NCI-H748 treated with DMSO at 0.1 percent for 48 hours (cell line): Measurements from ENCODE around the gene SEMA4G.

Experiments used
- DNase-seq: peaks from one replicate; lab custom pipeline; 2025; lab: John Stamatoyannopoulos, UW

SEMA4G gene

DNA sequence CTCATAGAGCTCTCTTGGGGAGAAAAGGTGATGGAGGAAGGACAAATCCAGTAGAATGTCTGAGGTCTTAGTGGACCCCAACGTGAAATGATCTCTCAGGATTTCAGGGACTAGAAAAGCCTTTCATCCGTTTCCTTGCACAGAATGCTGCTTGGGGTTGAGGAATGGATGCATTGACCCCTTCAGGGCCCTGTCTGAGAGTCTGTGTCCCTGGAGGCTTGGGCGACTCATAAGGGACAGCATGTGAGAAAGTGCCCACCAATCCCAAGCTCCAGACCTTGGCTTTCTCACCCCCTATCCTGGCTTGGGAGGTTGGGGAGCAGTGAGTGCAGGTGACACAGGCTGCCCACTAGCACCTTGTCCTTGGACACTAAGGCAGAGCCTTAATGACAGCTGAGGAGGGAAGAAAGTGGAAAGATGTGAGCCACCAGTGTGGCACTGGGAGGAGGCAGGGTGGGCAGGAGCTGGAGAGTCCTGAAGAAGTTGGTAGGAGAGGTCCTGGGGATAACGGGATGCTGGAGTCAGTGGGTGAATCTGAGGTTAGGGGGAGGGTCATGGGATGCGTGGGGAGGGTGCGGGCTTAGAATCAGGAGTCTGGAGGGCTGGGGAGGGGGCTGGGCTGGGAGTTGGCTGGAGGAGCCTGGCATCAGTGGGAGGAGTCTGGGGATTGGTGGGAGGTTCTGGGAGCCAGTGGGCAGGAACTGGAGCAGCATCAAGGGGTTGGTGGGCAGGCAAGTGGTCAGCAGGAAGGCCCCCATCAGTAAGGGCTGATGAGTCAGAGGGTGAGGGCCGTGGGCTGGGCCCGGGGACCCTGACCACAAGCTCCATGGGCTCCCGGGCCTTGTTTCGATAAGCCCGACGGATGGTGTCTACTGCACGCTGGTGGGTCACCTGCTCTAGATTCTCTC is 38.9 kb downstream of the SEMA4G start:
- DNase-seq, result no peak

DNA sequence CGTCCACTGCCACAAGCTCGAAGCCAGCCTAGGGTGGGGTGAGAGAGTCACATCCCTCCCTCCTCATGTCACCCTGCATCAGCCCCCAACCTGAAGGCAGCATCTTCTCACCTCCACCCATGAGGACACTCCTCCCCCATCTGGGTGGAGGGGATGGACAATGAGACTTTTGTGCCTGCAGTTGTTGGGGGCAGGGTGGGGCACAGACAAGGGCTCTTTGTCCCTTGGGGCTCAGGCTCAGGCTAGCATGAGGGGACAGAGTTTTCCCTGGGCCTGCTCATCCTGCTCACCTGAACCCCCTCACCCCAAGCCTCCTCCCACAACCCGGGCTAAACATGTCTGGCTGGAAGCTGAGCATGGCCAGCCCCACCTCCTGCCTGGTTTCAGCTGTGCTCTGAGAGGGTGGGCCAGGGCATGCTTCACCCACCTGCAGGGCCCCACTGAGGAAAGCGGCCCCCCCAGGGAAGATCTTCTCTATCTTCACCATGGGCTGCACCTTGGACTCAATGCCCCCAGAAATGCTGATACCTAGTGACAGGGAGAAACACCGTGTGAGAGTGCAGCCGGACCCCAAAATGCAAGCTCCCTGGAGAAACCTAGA is 39.6 kb downstream of the SEMA4G start:
- DNase-seq, result no peak

DNA sequence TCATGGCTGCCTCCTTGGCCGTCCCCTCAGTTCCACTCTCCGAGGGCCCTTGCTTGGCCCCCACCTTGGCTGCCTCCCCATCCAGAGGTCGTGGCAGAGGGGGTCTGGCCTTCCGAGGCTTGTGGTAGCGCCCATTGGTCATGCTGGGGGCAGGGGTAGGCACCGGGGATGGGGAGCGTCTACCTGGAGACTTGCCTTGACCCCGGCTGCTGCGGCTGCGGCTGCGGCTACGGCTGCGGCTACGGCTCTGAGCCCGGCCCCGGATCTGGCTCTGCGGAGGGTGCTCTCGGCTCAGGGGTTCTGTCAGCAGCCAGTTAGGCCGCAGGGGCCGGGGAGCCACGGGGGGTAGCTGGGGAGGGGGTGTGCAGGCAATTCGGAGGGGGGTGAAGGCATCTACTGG is 41.0 kb downstream of the SEMA4G start:
- DNase-seq, result no peak

DNA sequence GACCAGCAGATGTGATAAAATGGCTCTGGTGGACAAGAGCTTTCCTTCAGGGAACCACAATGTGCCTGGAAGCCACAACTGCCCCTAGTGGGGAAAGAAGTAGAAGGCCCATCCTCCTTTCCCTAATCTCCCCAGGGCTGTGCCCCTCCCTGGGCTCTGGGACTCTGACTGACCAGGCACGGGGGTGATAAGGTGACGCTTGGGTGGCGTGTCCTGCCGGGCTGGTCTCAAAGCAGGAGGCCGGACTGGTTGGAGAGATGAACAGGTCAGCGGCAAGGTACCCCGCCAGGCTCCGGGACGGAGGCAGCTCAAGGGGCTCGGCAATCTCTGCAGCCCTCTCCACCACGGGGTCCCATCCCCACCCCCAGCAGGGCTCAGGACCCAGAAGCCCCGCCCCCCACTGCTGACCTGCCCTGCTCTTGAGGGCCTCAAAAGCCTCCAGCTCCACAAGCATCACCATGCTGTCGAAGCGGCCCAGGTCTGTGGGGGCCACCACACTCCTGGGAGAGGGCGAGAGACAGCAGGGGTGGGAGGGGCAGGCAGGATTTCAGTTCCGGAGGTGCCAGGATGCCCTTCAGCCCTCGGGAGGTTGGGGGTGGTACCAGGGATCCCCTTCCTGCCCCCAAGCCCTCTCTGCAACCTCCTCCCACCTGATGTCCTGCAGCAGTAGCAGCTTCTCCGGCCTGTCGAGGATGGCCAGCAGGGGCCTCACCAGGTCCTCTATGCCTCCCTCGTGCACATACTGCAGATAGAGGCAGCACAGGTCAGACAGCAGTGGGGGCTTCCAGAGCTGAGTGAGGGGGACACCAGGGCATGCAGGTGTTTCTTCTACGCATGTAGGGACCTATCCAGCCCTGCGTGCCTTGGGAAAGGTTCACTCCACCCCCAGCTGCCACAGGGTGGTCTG is 42.5 kb downstream of the SEMA4G start:
- DNase-seq, result no peak

DNA sequence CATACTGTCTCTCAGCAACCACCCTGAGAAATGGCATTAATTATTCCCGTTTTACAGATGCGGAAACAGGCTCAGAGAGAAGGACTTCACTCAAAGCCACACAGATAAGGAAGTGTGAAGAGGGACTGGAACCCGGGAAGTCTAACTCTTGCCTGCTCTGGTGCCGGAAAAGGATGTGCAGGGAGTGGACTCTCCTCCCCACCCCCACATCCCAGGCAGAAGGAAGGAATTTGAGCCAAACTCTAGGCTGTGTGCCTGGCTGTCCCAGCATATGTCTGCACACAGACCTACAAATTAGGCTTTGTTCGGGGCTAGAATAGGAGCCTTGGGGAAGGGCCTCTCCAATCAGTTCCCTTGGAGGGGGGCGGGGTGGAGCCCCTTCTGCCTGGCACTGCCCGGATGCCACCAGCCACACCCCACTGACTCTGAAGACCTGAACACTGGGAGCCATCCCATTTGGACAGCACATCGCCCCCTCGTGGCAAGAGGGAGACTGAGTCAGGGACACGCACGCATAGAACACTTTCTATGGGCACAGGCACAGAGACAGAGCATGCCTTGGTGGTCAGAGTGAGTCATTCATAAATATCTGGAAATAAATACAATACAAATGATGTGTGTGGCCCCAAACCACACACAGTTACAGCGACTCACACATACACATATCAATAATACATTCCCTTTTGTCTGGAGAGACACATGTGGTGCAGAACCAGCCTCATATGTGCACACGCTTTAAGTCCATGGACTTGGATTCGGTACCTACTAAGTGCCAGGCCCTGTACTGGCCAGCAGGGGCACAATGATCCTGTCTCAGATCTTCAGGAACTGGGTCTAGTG is 43.4 kb downstream of the SEMA4G start:
- DNase-seq, result peak; percentile 71

DNA sequence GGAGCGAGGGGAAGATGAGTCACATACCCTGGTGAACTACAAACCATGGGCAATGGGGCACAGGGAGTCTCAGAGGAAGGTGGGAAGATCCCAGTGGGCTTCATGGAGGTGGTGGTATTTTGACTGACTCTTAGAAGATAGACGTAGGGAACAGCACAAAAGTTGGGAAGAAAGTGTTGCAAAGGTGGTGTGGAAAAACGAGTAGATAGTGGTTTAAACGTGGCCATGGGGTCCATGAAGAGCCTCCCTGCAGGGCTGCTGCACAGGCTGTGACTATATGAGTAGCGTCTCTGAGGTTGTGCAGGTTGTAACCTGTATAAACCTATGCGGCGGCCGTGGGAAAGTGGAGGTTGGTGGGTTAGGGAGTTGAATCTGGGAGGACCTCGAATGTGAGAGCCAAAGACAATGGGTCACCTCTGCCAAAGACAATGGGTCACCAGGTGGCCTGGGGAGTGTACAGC is 44.1 kb downstream of the SEMA4G start:
- DNase-seq, result no peak

DNA sequence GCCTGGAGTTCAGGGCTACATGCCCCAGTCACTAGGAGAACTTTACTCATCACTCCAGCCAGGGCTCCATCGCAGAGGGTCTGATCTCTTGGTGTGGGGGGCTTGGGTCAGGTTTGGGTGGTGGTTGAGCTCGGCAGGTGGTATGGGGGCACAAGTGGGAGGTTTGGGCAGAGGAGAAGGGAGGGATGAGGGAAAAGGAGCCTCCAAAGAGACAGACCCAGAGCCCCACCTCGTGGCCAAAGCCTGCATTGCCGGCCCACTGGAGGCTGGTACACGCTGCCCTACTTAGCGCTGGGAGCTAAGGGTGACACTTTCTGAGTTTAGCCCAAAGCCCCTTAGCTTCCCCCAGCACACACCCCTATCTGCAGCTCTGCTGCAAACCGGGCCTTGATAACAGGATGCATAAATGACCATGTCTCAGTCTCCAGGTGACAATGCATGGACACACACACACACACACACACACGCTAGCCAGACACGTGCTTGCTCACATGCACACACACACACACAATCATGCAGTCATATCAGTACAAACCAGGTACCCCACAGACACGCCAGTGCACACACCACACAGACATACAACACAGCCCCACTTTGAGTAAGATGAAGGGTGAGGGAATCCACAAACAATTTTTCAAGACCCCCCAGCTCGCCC is 45.1 kb downstream of the SEMA4G start:
- DNase-seq, result peak; percentile 9

DNA sequence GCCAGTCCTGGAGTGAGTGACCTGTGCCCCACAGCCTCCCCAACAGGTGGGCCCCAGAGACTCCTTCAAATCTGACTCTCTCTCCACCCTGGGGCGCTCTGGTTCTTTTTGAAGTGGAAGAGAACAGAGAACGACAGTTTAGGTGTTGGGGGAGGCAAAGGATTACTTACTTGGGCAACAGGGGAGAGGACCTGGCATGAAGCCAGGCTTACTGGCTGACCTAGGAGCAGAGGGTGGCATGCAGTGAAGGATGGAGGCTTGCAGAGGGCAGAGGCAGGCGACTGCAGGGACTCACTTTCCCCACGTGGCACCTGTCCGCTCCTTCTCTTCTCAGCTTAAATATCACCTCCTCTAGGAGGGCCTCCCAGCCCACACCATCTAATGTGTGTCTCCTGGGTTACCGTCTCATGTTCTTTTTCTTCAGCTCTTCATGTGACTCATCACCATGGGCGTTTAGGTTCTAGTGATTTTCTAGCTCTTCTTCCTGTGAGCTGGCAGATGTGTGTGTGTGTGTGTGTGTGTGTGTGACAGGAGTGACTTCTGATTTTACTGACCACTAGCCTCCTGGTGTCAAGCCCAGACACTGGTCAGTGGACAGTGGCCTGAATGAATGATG is 45.8 kb downstream of the SEMA4G start:
- no peak for DNase-seq

DNA sequence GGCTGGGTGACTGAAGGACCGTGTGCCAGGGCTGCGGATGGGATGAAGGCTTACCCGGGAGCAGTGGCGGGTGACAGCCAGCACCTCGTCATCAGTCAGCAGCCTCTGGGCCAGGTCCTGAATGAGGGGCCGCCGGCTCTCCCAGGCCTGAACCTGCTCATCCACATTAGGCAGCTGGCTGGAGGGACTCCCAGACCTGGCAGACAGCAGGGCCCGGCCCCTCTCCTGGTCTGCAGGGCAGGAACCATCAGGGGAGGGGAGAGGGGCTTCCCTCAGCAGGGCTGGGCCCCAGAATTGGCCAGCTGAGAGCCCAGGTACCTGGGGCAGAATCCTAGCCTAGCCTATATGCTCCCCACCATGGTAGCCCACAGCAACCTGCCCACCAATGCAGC is 46.3 kb downstream of the SEMA4G start:
- no peak for DNase-seq

DNA sequence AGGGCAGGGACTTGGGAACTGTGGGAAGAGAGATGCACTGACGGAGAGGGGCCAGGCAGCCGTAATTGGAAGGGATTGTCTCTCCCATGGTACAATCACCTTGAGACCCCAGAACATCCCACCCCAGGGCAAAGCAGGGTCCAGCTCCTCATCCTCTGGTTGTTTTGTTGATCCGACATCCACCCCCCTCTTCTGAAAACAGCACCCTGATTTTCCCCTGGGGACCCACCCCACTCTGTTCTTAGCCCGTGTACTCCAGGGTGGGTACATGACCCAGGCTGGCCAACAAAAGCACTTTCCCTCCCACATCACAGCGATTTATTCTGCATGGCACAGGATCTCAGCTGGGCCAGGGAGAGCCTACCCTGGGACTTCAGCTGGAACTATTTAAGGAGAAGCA is 47.5 kb downstream of the SEMA4G start:
- no peak for DNase-seq

DNA sequence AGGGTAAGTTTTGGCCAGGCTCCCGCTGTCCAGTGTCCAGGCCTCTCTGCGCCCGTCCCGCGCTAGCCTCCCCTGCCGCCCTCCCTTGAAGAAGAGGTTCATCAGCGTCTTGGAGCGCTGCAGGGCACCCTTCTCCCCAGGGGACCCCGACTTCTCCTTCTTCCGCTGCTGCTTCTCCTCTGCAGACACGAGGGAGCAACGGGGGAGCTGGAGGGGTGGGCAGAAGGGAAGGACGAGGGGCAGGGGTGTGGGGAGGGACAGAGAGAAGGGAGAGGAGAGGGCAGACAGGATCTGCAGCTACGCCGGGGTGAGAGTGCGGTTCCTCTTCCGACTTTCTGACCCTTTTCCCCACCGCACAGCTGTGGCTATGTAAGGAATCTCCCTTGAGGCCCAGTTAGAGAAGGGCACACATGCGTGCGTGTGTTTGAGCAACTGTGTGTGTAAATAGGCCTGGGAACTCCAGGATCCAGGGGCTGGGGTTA is 48.9 kb downstream of the SEMA4G start:
- no peak for DNase-seq

DNA sequence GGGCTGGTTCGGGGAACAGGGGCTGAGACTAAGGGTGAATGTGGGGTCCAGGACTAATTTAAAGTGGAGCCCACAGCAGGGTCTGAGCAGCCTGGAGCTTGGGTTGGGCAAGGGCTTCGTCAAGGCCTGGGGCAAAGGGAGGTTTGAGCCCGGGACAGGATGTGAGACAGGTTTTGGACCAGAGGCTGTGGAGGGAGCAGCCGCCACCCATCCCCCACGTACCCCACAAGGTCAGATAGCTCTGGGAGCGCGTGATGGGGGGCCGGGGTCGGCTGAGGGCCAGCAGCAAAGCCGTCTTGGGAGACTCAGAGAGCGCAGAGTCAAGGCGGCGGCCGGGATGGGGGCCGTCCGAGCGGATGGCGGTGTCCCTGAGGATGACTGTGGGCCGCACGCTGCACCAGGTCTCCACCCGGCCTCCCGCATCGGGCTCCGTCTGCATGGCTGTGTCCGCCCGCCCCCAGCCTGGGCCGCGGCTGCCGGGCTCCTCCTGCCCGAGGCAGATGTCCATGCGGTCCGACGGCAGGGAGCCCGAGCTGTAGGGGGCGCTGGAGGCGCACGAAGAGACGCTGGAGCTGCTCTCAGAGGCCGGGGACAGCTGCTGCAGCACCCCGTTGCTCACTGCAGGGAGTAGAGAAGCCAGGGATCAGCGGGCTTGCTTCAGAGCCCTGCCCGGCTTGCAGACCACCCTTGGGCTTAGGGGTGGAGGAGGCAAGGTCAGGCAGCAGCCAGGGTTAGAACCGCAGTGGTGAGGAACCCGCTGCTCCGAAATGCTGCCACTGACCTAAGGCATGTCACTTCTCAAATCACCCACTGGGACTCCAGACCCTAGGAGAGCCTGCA is 49.5 kb downstream of the SEMA4G start:
- DNase-seq, result peak; percentile 44
